ENCODE data around the gene RAD51B.

DNA sequence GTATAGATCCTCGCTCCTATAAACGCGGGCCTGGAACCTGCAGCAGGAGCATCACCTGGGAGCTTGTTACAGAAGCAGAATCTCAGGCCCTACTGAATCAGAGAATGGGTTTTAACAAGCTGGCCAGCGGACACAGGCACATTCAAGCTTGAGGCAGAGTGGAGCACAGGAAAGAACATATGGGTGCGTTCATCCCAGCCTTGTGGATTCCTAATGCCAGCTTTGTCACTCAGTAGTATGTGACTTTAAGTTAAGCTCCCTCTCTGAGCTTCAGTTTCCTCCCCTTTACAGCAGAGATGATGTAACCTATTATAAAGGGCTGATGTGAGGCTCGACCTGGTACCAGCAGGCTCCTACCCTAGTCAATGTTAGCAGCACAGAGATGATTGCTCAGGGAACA lies 768.4 kb downstream of the RAD51B start:
- TF ChIP-seq CTCF (IDR thresholded peaks at IDR 0.05) (no peak), POLR2A (IDR thresholded peaks at IDR 0.05) (no peak)
